HG02588 (cell line): ENCODE measurements around the gene EFCC1.
A peak's percentile ranks its signal among the peaks of the same experiment; 100 is the strongest.
"Not testable (repeated sequence)": the region's sequence is repeated elsewhere in the genome, so short reads cannot be mapped to it uniquely, and the experiment has no call there.

Experiments
- ATAC-seq: cut with Tn5 transposase; IDR thresholded peaks from one replicate; pipeline ENCODE4 v1.9.1; 2021; ENCODE audit warnings: mild to moderate bottlenecking, moderate library complexity; ENCODE audit not compliant: unreplicated experiment

Gene EFCC1

DNA sequence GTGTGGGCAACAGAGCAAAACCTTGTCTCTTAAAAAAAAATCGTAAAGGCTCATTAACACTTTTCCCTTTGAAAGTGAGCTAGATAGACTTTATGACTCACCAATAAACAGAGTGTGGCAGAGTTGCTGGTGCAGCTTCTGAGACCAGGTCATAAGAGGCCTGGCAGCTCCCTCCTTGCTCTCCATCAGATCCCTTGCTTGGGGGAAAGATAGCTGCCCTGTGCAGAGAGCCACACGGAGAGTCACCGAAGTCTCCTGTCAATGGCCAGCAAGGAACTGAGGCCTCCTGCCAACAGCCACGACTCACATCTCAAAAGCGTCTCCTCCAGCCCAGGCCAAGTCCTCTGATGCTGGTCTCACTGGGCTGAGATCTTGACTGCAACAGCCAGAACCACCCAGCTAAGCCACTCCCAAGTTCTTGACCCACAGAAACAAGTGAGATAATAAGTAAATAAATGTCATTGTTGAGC is 50.8 kb downstream of the EFCC1 start:
- no peak for ATAC-seq

DNA sequence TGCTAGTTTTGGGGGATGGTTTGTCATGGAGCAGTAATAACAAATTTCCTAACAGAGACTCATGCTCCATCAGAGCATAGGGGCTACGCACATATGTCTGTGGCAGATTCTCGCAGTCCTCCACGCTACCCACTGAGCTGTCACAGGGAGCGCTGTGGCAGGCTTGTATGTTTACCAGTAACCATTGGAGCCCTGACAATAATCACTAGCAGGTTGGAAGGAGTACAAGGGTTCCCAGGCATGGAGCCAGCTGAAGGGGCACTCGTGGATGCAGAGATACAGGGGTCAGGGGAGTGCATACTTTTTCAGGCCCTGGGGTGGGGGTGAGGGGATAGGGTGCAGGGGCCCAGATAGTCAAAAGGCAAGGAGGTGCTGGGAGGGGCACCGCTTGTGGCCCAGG is 51.6 kb downstream of the EFCC1 start:
- ATAC-seq: no peak

- ATAC-seq: no peak
Observed at GRCh38 chr3:129054605-129055104, 53.6 kb downstream of the EFCC1 start.

GRCh38 chr3:129056451-129057173 is 55.5 kb downstream of the EFCC1 start:
- ATAC-seq: no peak

GRCh38 chr3:129057249-129057648 is 56.1 kb downstream of the EFCC1 start:
- ATAC-seq: no peak

GRCh38 chr3:129058441-129059200 is 57.5 kb downstream of the EFCC1 start:
- ATAC-seq: peak; percentile 65

DNA sequence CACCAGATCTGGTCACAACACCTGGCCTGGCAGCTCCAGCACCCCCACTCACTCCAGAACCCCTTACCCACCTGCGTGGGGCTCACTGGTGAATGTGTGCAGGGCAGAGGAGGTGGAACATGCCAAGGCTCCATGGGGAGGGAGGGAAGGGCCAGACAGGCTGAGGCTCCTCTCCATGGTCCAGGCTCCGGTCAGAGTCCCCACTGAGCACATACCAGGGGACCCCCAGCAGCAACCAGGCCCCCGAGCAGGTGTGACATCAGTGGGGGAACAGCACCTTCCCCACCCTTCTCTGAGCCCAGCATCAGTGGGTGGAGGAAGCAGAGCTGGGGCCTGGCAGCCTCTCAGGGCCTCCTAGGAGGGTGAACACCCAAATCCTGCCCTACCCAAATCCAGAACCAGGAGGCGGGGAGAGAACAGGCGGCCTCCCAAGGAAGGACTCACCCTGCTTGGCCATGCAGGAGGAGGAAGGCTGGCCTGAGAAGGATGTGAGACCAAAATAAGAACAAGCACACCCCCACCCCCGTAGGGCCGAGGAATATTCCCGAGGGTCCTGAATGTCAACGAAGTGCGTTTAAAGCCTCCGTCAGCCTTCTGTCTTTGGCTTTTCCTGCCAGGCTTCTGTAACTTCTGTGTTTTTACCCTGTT is 58.3 kb downstream of the EFCC1 start:
- no peak for ATAC-seq

GRCh38 chr3:129060276-129061022 is 59.3 kb downstream of the EFCC1 start, which contains the start of gene GP9:
TSS of gene GP9 (plus strand) at chr3:129060779. CDS start at chr3:129061740, 961 bp downstream.
- no peak for ATAC-seq

DNA sequence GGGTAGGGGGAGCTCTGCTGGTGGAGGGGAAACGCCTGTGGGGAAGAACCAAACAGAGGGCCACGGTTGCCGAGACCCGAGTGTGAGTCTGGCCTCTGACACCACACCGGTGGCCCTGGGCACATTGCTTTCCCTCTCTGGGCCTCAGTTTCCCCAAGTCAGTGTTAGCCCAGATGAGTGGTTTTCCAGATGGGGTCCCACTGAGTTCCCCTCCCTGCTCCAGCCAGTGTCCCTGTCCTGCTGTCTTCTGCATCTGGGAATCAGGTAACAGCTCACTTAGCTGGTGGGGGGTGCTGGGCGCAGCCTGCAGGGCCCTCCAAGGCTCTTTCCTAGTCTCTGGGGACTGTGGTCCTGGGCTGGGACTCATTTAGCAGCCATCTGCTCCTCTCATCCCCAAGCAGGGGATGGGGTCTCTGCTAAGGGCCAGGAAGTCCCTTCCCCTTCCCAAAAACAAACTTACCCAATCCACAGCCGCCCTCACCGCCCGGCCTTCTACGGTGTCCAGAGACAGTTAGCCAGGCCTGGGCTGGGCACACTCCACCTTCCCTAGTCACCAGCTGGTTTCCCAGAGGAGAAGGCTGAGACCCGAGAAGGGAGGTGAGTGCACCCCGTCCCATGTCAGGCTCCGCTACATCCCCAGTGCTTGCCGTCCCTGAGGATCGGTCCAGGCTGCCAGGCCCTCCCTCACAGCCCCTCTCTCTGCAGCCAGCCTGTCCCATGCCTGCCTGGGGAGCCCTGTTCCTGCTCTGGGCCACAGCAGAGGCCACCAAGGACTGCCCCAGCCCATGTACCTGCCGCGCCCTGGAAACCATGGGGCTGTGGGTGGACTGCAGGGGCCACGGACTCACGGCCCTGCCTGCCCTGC is 60.2 kb downstream of the EFCC1 start:
- no peak for ATAC-seq

DNA sequence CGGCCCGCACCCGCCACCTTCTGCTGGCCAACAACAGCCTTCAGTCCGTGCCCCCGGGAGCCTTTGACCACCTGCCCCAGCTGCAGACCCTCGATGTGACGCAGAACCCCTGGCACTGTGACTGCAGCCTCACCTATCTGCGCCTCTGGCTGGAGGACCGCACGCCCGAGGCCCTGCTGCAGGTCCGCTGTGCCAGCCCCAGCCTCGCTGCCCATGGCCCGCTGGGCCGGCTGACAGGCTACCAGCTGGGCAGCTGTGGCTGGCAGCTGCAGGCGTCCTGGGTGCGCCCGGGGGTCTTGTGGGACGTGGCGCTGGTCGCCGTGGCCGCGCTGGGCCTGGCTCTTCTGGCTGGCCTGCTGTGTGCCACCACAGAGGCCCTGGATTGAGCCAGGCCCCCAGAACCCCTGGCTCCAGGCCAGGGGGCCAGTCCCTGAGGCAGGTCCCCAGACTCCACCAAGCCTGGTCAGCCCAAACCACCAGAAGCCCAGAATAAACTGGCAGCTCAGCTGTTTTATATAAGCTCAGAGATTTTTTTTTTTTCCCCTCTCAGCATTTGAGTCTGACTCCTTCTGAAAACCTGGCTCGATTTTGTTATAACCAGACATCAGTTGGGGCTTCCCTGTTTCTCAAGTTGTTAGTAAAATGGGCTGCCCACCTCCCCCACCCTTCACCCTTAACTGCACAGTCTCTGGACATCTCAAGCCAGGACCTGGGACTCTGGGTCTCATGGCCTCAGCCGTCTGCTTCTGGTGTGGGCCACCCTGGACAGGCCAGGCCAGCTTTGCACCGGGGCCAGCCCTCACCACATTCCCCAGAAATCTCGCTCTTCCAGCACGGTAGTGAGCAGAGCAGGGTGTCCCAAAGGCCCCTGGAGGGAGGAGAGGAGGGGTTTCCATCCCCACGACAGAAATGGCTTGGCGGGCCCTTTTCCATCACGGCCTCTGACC is 61.1 kb downstream of the EFCC1 start:
- no peak for ATAC-seq

DNA sequence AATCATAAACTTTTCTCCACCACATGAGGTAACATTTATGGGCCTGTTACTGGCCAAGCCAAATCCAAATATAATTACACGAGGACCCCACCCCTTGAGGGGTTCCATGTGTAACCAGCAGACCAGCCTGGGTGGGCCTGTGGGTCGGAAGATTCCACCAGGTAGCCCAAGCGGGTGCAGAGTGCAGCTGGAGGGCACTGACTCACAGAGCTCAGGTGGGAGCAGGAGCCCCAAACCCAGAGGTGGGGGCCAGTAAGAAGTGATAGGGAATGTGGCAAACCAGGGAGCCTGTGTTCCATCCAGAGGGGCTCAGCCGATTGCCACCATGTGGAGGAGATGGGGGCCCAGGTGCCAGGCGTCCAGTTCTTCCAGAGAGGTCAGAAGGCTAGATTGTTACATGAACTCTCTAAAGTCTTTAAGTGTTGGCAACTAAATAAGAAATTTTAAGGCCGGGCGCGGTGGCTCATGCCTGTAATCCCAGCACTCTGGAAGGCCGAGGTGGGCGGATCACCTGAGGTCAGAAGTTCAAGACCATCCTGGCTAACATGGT is 62.1 kb downstream of the EFCC1 start:
- no peak for ATAC-seq

- no peak for ATAC-seq
Observed at GRCh38 chr3:129063841-129064482, 62.9 kb downstream of the EFCC1 start.

- ATAC-seq: no peak
Observed at GRCh38 chr3:129065016-129065719, 64.1 kb downstream of the EFCC1 start.

DNA sequence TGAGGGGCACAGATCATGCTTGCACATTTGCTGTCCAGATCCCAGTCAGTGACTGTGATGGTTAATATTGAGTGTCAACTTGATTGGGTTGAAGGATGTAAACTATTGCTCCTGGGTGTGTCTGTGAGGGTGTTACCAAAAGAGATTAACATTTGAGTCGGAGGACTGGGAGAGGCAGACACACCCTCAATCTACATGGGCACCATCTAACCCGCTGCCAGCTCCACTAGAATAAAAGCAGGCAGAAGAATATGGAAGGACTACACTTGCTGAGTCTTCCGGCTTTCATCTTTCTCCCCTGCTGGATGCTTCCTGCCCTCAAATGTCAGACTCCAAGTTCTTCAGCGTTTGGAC is 64.6 kb downstream of the EFCC1 start:
- no peak for ATAC-seq

GRCh38 chr3:129067719-129068118 is 66.6 kb downstream of the EFCC1 start:
- ATAC-seq: not testable (repeated sequence)

DNA sequence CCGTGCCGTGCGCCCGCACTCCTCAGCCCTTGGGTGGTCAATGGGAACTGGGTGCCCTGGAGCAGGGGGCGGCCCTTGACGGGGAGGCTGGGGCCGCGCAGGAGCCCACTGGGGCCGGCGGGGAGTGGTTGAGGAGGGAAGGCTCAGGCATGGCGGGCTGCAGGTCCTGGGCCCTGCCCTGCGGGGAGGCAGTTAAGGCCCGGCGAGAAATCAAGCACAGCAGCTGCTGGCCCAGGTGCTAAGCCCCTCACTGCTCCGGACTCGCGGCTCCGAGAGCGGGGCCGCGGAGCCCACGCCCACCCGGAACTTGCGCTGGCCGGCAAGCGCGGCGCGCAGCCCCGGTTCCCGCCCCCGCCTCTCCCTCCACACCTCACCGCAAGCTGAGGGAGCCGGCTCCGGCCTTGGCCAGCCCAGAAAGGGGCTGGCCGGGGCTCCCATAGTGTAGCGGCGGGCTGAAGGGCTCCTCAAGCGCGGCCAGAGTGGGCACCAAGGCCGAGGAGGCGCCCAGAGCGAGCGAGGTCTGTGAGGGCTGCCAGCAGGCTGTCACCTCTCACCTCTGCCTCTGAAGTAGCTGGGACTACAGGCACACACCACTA is 67.3 kb downstream of the EFCC1 start:
- no peak for ATAC-seq
